Ovary (tissue), 9 donors: ENCODE data around the gene TNFRSF17. TPM values are rescaled to one million over a fixed set of nuclear protein-coding genes. Genes with fewer than 3 reads are reported as not detected.

Source experiments
- DNase-seq, 5 donors: peaks; one replicate each; pipeline ENCODE4 v3.0.0-alpha.2; 2019 to 2020
- H3K27ac ChIP-seq, 2 donors: fragments of 200-600 bp; one replicate each; pipeline versions ENCODE4 v1.5.1 to v1.8.0; 2019 to 2022
- H3K27me3 ChIP-seq: fragments of 200-600 bp; one replicate; pipeline ENCODE4 v1.8.0; 2022
- H3K36me3 ChIP-seq: fragments of 200-600 bp; sonication (generic); one replicate; pipeline ENCODE4 v1.5.1; 2019
- H3K4me1 ChIP-seq: one replicate; pipeline ENCODE4 v1.8.1; 2013; ENCODE audit warnings: mild to moderate bottlenecking, moderate library complexity; ENCODE audit not compliant: insufficient read depth
- H3K4me3 ChIP-seq: fragments of 200-600 bp; sonication (generic); one replicate; pipeline ENCODE4 v1.5.1; 2017
- H3K9me3 ChIP-seq, 2 donors: fragments of 200-600 bp in 1 of 2; sonication (generic) in 1 of 2; one replicate each; pipeline versions ENCODE4 v1.5.1 to v1.8.1; 2013 to 2019; ENCODE audit warnings: mild to moderate bottlenecking in 1 of 2, moderate library complexity in 1 of 2
- EP300 ChIP-seq: sonication (generic); formaldehyde crosslinking; IDR thresholded peaks from one replicate; pipeline ENCODE4 v1.6.1; 2017; ENCODE audit warnings: antibody characterized with exemption
- POLR2A ChIP-seq: fragments of 450-650 bp; IDR thresholded peaks from one replicate; pipeline ENCODE4 v1.6.1; 2017; ENCODE audit warnings: antibody characterized with exemption, mild to moderate bottlenecking, moderate library complexity
- WGBS, 3 donors: extraction: QIAGEN DNeasy Blood & Tissue Kit in 1 of 3; methylation state at CpG; one replicate each; pipeline versions ENCODE4 v1.1.5 to v1.1.7; 2013 to 2017; 5-methylcytosine and 5-hydroxymethylcytosine counted together
- intact Hi-C, 4 donors: fragments of 100-400 bp; cut with DNase I; formaldehyde crosslinking; loops; one replicate each; pipeline versions ENCODE4 v1.11.0 to v1.15.1; 2022 to 2023
- polyA plus RNA-seq, 2 donors: library from polyadenylated mRNA; stranded (reverse); fragments of 200-250 nt in 1 of 2; fragments of 350-450 nt in 1 of 2; fragmentation: Illumina TruSeq in 1 of 2; extraction: RNeasy Lipid Tissue Mini Kit (QIAGEN cat#74804) in 1 of 2; gene quantifications; one replicate each; pipeline ENCODE4 v1.2.3, GENCODE V29; 2013 to 2014
- small RNA-seq: library from RNA; depleted of rRNA; stranded (forward); fragments of <200 nt; gene quantifications from one replicate; pipeline ENCODE3, GENCODE V24; 2016
- total RNA-seq, 7 donors: library from RNA; depleted of rRNA in 2 of 7; stranded (reverse); fragments of >200 nt in 2 of 7; fragmentation: NEBNext Ultra II Directional in 3 of 7; extraction: Animal tissue kit (Norgen Biotek cat#: 25700) in 3 of 7; gene quantifications; one replicate each; pipeline versions ENCODE4 v1.1.0 to v1.2.4, GENCODE V29; 2016 to 2023
- TF ChIP-seq, protein P1 (sequence below), 3 donors: fragments of 450-650 bp in 2 of 3; fragments of 200-600 bp in 1 of 3; IDR thresholded peaks; one replicate each; pipeline versions ENCODE4 v1.5.1 to v1.8.0; 2016 to 2022; ENCODE audit warnings: antibody characterized with exemption in 3 of 3, mild to moderate bottlenecking in 1 of 3
- donor health status: DM: no; HTN: no; CAD: no; lungs with moderate emphysema.
- donor health status: DM: no; HTN: no; CAD: no.
- donor health status: Bipolar disorder and iron deficiency.
- donor health status: DM: yes; HTN: yes; CAD: no.
- donor health status: DM: no; HTN: no; CAD: no.
- donor health status: DM: yes; HTN: yes; CAD: no.

Gene TNFRSF17
- total and polyA plus RNA-seq, 9 donors, result 0.19 to 0.60 (median 0.36) TPM; not detected in 5

DNA sequence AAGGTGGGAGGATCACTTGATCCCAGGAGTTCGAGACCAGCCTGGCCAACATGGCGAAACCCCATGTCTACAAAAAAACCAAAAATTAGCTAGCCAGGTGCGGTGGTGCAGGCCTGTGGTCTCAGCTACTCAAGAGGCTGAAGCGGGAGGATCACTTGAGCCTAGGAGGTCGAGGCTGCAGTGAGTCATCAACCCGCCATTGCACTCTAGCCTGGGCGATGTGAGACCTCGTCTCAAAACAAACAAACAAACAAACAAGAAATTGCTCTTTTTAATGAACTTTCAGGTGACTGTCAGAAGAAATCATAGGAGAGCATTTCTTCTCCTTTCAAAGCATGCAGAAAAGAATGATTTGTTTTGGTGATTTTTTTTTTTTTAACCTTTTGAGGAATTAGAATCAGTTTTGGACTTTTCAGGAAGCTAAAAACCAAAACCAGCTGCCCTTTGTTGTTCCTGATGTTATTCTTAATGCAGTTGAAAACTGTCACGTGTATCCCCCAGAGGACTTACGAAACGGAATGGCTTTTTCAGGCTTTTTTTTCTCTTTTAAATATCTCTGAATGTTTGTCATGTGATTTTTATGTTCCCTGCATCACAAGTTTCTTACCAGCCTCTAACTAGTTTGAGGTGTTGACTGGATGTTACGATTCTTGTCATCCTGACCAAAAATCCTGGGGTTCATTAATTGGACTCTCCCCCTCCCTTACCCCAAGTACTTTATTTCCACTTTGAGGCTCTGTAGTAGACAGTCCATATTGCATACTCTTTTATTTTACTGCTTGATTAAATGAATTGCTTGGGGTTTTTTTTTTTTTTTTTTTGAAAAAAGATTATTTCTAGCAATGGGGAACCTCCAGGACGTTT lies 45.6 kb downstream of the TNFRSF17 start:
- TF ChIP-seq, protein P1, sequence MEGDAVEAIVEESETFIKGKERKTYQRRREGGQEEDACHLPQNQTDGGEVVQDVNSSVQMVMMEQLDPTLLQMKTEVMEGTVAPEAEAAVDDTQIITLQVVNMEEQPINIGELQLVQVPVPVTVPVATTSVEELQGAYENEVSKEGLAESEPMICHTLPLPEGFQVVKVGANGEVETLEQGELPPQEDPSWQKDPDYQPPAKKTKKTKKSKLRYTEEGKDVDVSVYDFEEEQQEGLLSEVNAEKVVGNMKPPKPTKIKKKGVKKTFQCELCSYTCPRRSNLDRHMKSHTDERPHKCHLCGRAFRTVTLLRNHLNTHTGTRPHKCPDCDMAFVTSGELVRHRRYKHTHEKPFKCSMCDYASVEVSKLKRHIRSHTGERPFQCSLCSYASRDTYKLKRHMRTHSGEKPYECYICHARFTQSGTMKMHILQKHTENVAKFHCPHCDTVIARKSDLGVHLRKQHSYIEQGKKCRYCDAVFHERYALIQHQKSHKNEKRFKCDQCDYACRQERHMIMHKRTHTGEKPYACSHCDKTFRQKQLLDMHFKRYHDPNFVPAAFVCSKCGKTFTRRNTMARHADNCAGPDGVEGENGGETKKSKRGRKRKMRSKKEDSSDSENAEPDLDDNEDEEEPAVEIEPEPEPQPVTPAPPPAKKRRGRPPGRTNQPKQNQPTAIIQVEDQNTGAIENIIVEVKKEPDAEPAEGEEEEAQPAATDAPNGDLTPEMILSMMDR (IDR thresholded peaks at IDR 0.05), result no peak
- no peak for TF ChIP-seq EP300
- no peak for TF ChIP-seq POLR2A
- Histone ChIP-seq H3K4me1 (peaks cover 5% of the 10 kb centered on the region), H3K9me3 (no peaks in the 10 kb centered on the region), H3K27ac (peak overlapping the region in 1 of 2 donors; percentile 63), H3K27me3 (no peaks in the 10 kb centered on the region), H3K36me3 (no peaks in the 10 kb centered on the region), H3K4me3 (no peak overlapping the region)
- DNase-seq, result no peak
- 49 to 61% (median 53%) methylated on average over 13 of the region's 13 CpGs for WGBS, 3 donors
- intact Hi-C loops, result no loop called here

DNA sequence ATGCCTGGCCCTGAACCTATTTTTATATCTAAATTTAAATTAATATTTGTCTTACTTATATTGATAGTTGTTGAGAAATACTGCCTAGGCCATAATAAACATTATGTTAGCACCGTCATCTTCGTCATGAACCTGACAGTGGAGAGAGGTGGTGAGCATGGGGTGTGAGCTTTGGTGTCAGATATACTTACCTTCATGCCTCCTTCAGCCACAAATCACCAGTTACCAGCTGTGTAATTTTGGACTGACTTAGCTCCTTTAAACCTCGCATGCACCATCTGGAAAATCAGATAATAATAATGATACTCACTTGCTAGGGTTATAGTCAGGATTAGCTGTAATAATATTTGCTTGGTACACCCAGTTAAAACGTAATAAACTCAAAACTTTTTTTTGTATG lies 46.6 kb downstream of the TNFRSF17 start:
- H3K9me3 ChIP-seq, result no peaks in the 10 kb centered on the region
- WGBS, 3 donors, result 88 to 90% (median 90%) methylated on average over 4 of the region's 4 CpGs
- DNase-seq, result no peak
- H3K4me3 ChIP-seq, result no peak overlapping the region
- H3K4me1 ChIP-seq, result peaks cover 5% of the 10 kb centered on the region
- no peaks in the 10 kb centered on the region for H3K27me3 ChIP-seq
- intact Hi-C loops, result no loop called here
- no peak for TF ChIP-seq POLR2A
- TF ChIP-seq, protein P1 (IDR thresholded peaks at IDR 0.05), result no peak
- TF ChIP-seq EP300, result no peak
- no peaks in the 10 kb centered on the region for H3K36me3 ChIP-seq
- peak overlapping the region in 1 of 2 donors; percentile 63 for H3K27ac ChIP-seq

DNA sequence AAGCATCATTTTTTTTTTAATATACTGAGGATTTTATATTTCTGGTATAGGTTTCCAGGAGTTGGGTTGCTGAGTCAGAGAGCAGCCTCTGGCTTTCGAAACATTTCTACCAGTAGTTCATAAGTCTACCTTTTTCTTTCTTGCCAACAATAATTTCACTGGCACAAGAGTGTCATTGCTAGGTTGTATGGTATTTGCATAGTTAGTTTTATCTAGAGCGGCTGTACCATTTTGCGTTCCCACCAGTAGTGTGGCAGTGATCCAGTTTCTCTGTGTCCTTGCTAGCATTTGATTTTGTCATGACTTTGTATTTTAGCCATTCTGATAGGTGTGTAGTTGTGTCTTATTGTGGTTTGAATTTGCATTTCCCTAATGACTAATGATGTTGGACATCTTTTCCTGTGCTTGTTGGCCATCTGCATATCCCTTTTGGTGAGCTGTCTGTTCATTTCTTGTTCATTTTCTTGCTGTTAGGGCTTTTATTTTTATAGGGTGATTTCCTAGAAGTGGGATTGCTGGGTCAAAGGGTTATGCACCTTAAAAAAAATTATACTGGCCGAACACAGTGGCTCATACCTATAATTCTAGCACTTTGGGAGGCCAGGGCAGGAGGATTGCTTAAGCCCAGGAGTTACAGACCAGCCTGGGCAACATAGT lies 51.4 kb downstream of the TNFRSF17 start:
- peaks cover 1% of the 10 kb centered on the region for H3K4me1 ChIP-seq
- H3K36me3 ChIP-seq, result no peaks in the 10 kb centered on the region
- intact Hi-C loops, result no loop called here
- no peak overlapping the region for H3K27ac ChIP-seq
- no peak for DNase-seq
- TF ChIP-seq EP300 (no peak), POLR2A (no peak)
- TF ChIP-seq, protein P1 (IDR thresholded peaks at IDR 0.05), result no peak
- no peak overlapping the region for H3K4me3 ChIP-seq
- H3K9me3 ChIP-seq, result no peaks in the 10 kb centered on the region
- no peaks in the 10 kb centered on the region for H3K27me3 ChIP-seq
- WGBS, 3 donors, result 65 to 89% (median 81%) methylated on average over 4 of the region's 4 CpGs

DNA sequence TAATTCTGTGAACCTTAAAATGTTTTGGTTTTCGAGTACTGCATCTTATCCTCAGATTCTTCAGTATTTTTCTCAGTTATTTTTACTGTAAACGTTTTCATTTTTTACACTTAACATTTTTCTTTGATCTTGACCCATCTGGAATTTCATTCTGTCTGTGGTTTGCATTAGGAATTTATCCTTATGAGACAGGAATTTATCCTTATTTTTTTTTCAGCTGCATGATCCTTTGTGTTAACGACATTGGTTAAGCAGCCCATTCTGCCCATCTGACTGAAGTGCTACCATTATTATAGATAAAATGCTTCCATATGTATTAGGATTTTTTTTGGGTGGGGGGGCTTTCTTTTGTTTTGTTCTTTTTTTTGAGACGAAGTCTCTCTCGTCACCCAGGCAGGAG lies 52.5 kb downstream of the TNFRSF17 start:
- TF ChIP-seq POLR2A, result no peak
- H3K36me3 ChIP-seq, result no peaks in the 10 kb centered on the region
- intact Hi-C loops, result no loop called here
- no peaks in the 10 kb centered on the region for H3K9me3 ChIP-seq
- peaks cover 1% of the 10 kb centered on the region for H3K4me1 ChIP-seq
- no peaks in the 10 kb centered on the region for H3K27me3 ChIP-seq
- H3K4me3 ChIP-seq, result no peak overlapping the region
- 24 to 43% (median 26%) methylated on average over 5 of the region's 5 CpGs for WGBS, 3 donors
- DNase-seq, result no peak
- H3K27ac ChIP-seq, result no peak overlapping the region

Small RNA genes within 50 kb of the gene (small RNA-seq; reads per million reads assigned to genes)
- gene AC007216.5 (not detected), gene UBL5P4 (not detected)

Other genes with a start within 250 kb of the TNFRSF17 start
- gene TXNDC11, start 222.4 kb upstream of the TNFRSF17 start, total RNA-seq, result 10 to 100 TPM; 32.3 to 48.6 (median 40.6) TPM
- 10 to 100 TPM; 35.1 to 39.2 TPM for gene TXNDC11, start 222.4 kb upstream of the TNFRSF17 start, polyA plus RNA-seq
- gene ZC3H7A, start 168.0 kb upstream of the TNFRSF17 start, total RNA-seq, result 10 to 100 TPM; 42.1 to 60.9 (median 50.7) TPM
- 10 to 100 TPM; 34.9 to 57.6 TPM for gene ZC3H7A, start 168.0 kb upstream of the TNFRSF17 start, polyA plus RNA-seq
- gene RSL1D1, start 113.7 kb upstream of the TNFRSF17 start, total RNA-seq, result 100 to 1,000 TPM; 168 to 390 (median 281) TPM
- gene RSL1D1, start 113.7 kb upstream of the TNFRSF17 start, polyA plus RNA-seq, result 100 to 1,000 TPM; 222 to 406 TPM
- 10 to 100 TPM; 23.4 to 94.2 (median 74.8) TPM for gene GSPT1, start 49.3 kb upstream of the TNFRSF17 start, total RNA-seq
- gene GSPT1, start 49.3 kb upstream of the TNFRSF17 start, polyA plus RNA-seq, result 10 to 100 TPM; 21.1 to 99.3 TPM
- 10 to 100 TPM in 2 of 7 donors, 1 to 10 TPM in 5; 4.7 to 13.4 (median 8.7) TPM for gene NPIPB2, start 23.2 kb upstream of the TNFRSF17 start, total RNA-seq
- 10 to 100 TPM in 1 of 2 donors, 1 to 10 TPM in 1; 6.5 to 19.3 TPM for gene NPIPB2, start 23.2 kb upstream of the TNFRSF17 start, polyA plus RNA-seq
- gene SNX29, start 11.5 kb downstream of the TNFRSF17 start, total RNA-seq, result 10 to 100 TPM; 11.4 to 37.9 (median 26.8) TPM
- 10 to 100 TPM in 1 of 2 donors, 1 to 10 TPM in 1; 7.8 to 17.1 TPM for gene SNX29, start 11.5 kb downstream of the TNFRSF17 start, polyA plus RNA-seq